RCC 7860 (cell line): ENCODE data around the gene RNFT2.
"Not testable (repeated sequence)": the region's sequence is repeated elsewhere in the genome, so short reads cannot be mapped to it uniquely, and the experiment has no call there.

ENCODE experiments used
- DNase-seq: peaks from one replicate; pipeline ENCODE4 v3.0.0-alpha.2; 2015; ENCODE audit warnings: low spot score
- FAIRE-seq: peaks from 2 replicates; lab custom pipeline; 2012; peaks lifted over from hg19 to GRCh38; lab: Jason Lieb, UNC

RNFT2 gene

GRCh38 chr12:116736962-116737773, 947 bp upstream of the RNFT2 start:
- DNase-seq: no peak
- no peak for FAIRE-seq

DNA sequence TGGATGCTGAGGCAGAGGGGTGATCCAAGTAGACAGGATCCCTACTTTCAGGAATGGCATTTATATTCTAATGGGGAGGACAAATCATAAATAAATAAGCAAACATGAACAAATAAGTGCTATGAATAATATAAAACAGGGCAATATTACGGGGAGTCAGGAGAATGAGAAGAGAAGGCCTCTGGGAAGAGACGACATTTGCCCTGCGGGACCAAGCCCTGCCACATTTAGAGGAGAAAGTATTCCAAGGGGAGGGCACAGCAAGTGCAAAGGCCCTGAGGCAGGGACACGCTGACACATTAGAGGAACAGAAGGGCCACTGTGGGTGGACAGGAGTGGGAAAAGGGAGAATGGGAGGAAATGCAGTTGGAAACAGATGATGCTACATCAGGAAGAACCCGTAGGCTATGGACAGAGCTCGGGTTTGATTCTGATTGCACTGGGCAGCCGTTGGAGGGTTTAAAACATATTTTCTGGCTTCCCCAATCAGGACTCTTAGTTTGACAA, 1.3 kb downstream of the RNFT2 start:
- no peak for DNase-seq
- no peak for FAIRE-seq

- not testable (repeated sequence) for FAIRE-seq, DNase-seq
Observed at GRCh38 chr12:116742787-116743186, 4.7 kb downstream of the RNFT2 start.

DNA sequence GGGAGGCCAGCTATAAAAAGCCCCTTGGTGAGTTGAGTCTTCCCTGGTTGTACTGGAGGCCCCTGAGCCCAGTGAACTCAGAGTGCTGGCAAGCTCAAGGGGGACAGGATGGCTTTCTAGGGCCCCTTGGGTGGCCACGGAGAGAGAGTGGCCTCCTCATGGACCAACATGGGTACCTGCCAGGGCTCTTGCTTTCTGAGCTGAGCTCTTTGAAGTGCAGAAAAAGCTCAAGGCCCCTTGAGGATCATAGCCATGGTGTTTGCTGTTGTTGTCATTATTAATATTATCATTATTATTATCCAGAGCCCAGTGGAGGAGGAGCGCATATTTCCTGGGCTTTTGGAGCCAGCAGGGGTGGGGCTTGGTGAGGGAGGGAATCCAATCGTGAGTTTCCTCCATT, 6.7 kb downstream of the RNFT2 start:
- no peak for FAIRE-seq
- DNase-seq: no peak

DNA sequence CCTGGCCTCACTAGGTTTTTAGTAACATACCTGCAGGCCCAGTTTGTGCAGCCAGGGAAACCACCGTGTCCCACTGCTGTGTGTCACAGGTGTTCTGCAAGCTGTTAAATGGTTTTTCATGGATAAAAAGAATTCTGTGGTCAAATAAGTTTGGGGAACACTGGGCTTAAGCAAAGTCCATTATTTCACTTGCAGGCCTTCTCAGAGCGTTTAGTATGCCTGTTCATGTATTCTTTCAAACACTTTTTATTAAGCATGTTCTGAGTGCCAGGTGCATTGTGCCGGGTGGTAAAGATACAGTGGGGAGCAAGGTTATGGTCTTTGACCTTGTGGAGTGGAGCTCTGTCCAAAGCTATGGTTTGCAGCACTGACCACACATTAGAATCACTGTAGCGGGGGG, 7.4 kb downstream of the RNFT2 start:
- no peak for DNase-seq
- no peak for FAIRE-seq

DNA sequence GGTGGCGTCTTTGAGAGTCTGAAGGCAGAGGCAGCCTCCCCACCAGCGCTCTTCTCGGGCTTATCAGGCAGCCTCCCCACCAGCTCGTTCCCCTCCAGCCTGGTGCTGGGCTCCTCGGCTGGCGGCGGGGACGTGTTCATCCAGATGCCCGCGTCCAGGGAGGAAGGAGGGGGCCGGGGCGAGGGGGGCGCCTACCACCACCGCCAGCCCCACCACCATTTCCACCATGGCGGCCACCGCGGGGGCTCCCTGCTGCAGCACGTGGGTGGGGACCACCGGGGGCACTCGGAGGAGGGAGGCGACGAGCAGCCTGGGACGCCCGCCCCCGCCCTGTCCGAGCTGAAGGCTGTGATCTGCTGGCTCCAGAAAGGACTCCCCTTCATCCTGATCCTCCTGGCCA, 11.8 kb downstream of the RNFT2 start:
- FAIRE-seq (no peak), DNase-seq (no peak)

DNA sequence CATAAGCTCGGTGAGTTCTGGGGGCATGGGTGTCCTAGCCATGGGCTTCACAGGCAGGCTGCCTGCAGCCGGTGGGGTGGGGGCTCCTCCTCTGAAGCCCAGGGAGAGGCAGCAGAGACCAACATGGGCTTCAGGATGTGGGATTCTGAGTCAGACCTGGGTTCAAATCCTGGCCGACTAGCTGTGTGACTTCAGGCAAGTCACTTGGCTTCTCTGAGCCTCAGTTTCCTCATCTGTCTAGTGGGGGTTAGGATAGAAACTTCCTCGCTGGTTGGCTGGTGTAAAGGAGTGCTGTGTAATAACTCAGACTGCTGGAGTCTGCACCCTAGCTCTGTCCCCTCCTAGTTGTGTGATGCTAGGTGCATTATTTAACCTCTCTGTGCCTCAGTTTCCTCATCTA, 12.2 kb downstream of the RNFT2 start:
- no peak for DNase-seq
- no peak for FAIRE-seq

GRCh38 chr12:116754097-116754496, 16.0 kb downstream of the RNFT2 start:
- FAIRE-seq, DNase-seq: not testable (repeated sequence)

DNA sequence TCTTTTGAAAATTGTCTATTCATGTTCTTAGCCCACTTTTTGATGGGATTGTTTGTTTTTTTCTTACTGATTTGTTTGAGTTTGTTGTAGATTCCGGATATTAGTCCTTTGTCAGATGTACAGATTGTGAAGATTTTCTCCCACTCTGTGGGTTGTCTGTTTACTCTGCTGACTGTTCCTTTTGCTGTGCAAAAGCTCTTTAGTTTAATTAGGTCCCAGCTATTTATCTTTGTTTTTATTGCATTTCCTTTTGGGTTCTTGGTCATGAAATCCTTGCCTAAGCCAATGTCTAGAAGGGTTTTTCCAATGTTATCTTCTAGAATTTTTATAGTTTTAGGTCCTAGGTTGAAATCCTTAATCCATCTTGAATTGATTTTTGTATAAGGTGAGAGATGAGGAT, 16.7 kb downstream of the RNFT2 start:
- not testable (repeated sequence) for FAIRE-seq, DNase-seq

DNA sequence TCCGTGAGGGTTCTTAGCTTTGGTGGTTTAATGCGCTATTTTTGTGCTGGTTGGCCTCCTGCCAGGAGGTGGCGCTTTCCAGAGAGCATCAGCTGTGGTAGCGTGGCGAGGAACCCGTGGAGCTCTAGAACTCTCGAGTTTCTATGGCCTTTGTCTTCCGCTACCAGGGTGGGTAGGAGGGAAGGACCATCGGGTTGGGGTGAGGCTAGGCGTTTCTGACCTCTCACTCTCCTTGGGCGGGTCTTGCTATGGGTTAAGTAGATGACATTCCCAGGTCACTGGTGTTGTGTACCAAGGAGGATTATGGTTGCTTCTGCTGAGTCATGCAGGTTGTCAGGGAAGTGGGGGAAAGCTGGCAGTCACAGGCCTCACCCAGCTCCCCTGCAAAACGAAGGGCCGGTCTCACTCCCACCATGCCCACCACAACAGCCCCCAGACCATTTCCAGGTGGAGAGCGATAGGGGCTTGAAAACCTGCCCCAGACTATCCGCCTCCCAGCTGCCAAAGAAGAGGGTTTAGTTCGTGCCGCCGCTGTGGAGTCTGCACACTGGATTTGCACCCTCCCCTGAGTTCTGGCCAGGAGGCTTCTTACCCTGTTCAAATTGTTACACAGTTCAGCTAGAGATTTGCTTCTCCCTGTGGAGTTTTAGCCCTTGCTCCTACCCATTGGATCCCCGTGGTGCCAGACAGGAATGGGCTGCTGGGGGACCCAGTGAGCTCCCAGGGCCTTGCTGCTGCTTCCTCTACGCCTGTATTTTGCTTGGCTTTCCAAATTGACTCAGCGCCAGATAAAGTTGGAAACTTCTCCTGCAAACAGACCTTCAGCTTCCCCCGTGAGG, 21.9 kb downstream of the RNFT2 start:
- DNase-seq: no peak
- no peak for FAIRE-seq

DNA sequence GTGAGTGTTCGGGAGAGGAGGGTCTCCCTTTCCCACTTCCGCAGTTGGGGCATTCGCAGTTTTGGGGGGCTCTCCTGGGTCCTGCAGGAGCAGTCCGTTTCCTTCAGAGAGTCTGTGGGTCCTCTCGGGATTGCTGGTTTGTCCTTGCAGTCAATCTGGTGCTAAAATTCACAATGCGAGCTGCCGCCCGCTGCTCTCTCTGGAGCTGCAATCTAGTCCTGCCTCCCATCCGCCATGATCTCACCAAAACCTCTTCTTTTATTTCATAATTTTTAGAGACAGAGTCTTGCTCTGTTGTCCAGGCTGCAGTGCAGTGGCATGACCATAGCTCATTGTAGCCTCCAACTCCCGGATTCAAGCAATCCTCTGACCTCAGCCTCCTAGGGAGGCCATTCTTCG, 22.5 kb downstream of the RNFT2 start:
- DNase-seq (no peak), FAIRE-seq (no peak)

DNA sequence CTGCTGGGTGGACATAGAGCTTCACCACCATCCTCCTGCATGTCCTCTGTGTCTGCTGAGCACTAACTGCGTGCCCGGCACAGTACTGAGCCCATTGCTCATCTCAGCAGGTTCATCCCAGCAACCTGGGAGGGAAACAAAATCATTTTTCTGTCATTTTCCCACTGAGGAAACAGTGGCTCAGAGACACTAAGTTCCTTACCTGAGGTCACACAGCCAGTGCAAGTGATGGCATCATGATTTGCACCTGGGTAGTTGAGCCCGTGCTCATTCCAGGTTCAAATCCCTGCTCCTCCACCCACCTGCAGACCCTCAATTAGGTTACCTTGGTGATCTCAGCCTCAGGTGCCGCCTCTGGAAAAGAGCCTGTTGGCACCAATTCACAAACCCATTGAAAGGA, 23.4 kb downstream of the RNFT2 start:
- DNase-seq: no peak
- FAIRE-seq: no peak

- peak; percentile 23 for DNase-seq
- FAIRE-seq: no peak
Observed at GRCh38 chr12:116765271-116765670, 27.2 kb downstream of the RNFT2 start.

DNA sequence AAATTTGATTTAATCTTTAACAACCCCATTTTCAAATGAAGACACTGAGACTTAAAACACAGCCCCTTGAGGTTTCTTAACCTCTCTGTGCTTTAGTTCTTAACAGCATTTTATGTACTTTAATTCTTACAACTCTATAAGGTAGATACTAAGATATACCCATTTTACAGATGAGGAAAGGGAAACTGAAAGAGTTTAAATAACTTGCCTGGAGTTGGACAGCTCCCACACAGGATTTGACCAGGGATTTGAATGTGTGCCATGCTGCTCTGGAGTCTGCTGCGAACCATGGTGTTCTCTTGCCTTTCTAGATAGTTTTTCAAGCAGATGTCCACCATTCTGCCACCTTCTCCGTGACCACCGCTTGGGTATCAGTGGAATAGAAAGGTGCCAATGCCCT, 28.2 kb downstream of the RNFT2 start:
- FAIRE-seq: no peak
- no peak for DNase-seq

DNA sequence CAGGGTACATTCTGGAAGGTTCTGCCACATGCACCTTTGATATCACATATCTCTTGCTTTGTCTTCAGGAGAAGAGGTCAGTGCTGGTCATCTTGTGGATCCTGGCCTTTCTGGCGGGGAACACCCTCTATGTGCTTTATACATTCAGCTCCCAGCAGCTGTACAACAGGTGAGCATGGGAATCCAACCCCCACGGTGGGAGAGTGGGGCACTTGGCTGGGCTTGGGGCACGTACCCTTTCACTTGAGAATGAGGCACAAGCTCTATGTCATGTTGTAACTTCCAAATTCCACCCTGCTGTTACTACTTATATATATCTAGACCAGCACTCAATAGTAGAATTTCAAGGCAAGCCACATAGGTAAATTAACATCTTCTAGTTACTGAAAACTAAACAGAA, 28.6 kb downstream of the RNFT2 start:
- DNase-seq: no peak
- no peak for FAIRE-seq

- DNase-seq (no peak), FAIRE-seq (no peak)
Observed at GRCh38 chr12:116771651-116772050, 33.5 kb downstream of the RNFT2 start.

DNA sequence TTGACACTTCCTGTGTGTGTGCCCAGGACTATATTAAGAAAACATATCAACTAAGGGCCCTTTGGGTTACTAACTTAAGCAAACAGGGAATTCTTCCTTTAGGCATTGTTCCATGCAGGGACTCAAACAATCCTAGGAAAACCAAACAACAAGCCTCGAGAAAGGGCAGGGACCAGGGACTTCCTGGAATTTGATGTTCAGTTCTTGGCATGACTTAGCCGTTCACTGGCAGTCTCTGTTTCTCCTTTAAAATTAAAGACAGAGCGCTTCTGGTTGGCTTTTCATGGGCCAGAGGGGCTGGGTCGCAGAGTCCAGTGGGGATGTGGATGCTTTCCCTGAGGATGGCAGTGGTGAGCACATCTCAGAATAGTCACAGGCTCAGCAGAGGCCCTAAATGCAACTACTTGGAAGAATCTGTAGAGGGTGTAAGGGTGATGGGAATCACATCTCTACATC, 35.2 kb downstream of the RNFT2 start:
- no peak for FAIRE-seq

DNA sequence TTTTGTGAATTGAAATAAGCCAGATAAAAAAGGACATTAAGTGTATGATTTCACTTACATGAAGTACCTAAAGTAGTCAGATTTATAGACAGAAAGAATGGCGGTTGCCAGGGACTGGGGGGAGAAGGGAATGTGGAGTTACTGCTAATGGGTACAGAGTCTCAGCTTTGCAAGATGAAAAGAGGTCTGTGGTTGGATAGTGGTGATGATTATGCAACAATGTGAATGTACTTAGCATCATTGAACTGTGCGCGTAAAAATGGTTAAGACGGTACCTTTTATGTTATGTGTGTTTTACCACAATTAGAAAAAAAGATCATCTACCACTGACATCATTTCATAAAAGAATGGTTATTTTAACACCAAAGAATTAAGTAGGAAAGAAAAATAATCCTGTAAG, 35.9 kb downstream of the RNFT2 start:
- DNase-seq (no peak), FAIRE-seq (no peak)

More for the DNA sequence above, 35.2 kb downstream of the RNFT2 start:
- no peak for DNase-seq

- no peak for FAIRE-seq
- no peak for DNase-seq
Observed at GRCh38 chr12:116777245-116777644, 39.1 kb downstream of the RNFT2 start.

- FAIRE-seq (no peak), DNase-seq (no peak)
Observed at GRCh38 chr12:116779597-116779996, 41.5 kb downstream of the RNFT2 start.

- no peak for FAIRE-seq
- DNase-seq: no peak
Observed at GRCh38 chr12:116780942-116781341, 42.8 kb downstream of the RNFT2 start.
